ENCODE results near the gene SHISA9.

Gene SHISA9

GRCh38 chr16:13264749-13265552 lies 363.6 kb downstream of the SHISA9 start:
- DNase-seq (ENCODE audit: low read depth in 3 of 3) = no peak

- no peak for DNase-seq (ENCODE audit: low read depth in 3 of 3)
Observed at GRCh38 chr16:13269359-13269758, 368.0 kb downstream of the SHISA9 start.

GRCh38 chr16:13269905-13270528 lies 368.6 kb downstream of the SHISA9 start:
- no peak for DNase-seq (ENCODE audit: low read depth in 3 of 3)

- DNase-seq (ENCODE audit: low read depth in 3 of 3) = no peak
Observed at GRCh38 chr16:13270602-13271001, 369.2 kb downstream of the SHISA9 start.

GRCh38 chr16:13289515-13289914 lies 388.1 kb downstream of the SHISA9 start:
- no peak for DNase-seq (ENCODE audit: low read depth in 3 of 3)
